Fibroblast of lung (primary cell): ENCODE results near the gene FOXJ1. TPM values are rescaled to one million over a fixed set of nuclear protein-coding genes. Genes with fewer than 3 reads are reported as not detected.

ENCODE experiments used
- DNase-seq, 2 donors: peaks; one replicate each; pipeline versions ENCODE4 v3.0.0 to v3.0.0-alpha.2; 2010; ENCODE audit warnings: low read depth in 2 of 2
- H2AFZ ChIP-seq: 2 replicates; pipeline ENCODE4 v1.5.1; 2012; ENCODE audit warnings: low read length, control low read depth, inconsistent platforms
- H3K27ac ChIP-seq: 2 replicates; pipeline ENCODE4 v1.5.1; 2011; ENCODE audit warnings: low read length, control low read depth; ENCODE audit not compliant: insufficient read depth
- H3K27me3 ChIP-seq: 2 replicates; pipeline ENCODE4 v1.5.1; 2011; ENCODE audit warnings: mild to moderate bottlenecking, low read length; ENCODE audit not compliant: control insufficient read depth, insufficient read depth
- H3K36me3 ChIP-seq: 2 replicates; pipeline ENCODE4 v1.5.1; 2011; ENCODE audit warnings: low read length; ENCODE audit not compliant: control insufficient read depth, insufficient read depth
- H3K4me1 ChIP-seq: 2 replicates; pipeline ENCODE4 v1.5.1; 2011; ENCODE audit warnings: low read length; ENCODE audit not compliant: control insufficient read depth, insufficient read depth; ENCODE audit errors: extremely low read depth
- H3K4me2 ChIP-seq: 2 replicates; pipeline ENCODE4 v1.5.1; 2011; ENCODE audit warnings: low read length, control low read depth; ENCODE audit not compliant: insufficient read depth; ENCODE audit errors: extremely low read depth
- H3K4me3 ChIP-seq, 4 experiments: fragments of 200-600 bp in 1 of 4; sonication (generic) in 1 of 4; replicated peaks in 1 of 4; 2 replicates each; pipeline ENCODE4 v1.5.1; 2011 to 2016; ENCODE audit warnings: low read length in 4 of 4, low read depth in 3 of 4, mild to moderate bottlenecking in 3 of 4, control low read depth in 2 of 4, inconsistent platforms in 1 of 4, mixed read lengths in 1 of 4; ENCODE audit not compliant: insufficient read depth in 1 of 4; ENCODE audit errors: control extremely low read depth in 1 of 4
- H3K79me2 ChIP-seq: 2 replicates; pipeline ENCODE4 v1.5.1; 2012; ENCODE audit warnings: mild to moderate bottlenecking, low read length, inconsistent platforms; ENCODE audit not compliant: control insufficient read depth, insufficient read depth
- H3K9ac ChIP-seq: 2 replicates; pipeline ENCODE4 v1.5.1; 2011; ENCODE audit warnings: mild to moderate bottlenecking, low read length, control low read depth; ENCODE audit not compliant: insufficient read depth
- H3K9me3 ChIP-seq: 2 replicates; pipeline ENCODE4 v1.5.1; 2012; ENCODE audit warnings: low read depth, low read length; ENCODE audit not compliant: control insufficient read depth, insufficient read depth
- H4K20me1 ChIP-seq: 2 replicates; pipeline ENCODE4 v1.5.1; 2011; ENCODE audit warnings: low read length; ENCODE audit not compliant: control insufficient read depth, insufficient read depth; ENCODE audit errors: extremely low read depth
- EZH2 ChIP-seq: IDR thresholded peaks from 2 replicates; pipeline ENCODE4 v1.5.1; 2012; ENCODE audit warnings: low read length, control low read depth, mild to moderate bottlenecking; ENCODE audit errors: missing control alignments
- polyA plus RNA-seq, 2 donors: library from polyadenylated mRNA; depleted of rRNA in 1 of 2; stranded (reverse) in 1 of 2; unstranded in 1 of 2; fragments of >200 nt; gene quantifications; 2 replicates each; pipeline ENCODE4 v1.2.1, GENCODE V29; 2011 to 2012; ENCODE audit warnings: missing spikeins in 1 of 2
- total RNA-seq: library from RNA; depleted of rRNA; stranded (reverse); fragments of >200 nt; gene quantifications from 2 replicates; pipeline ENCODE4 v1.2.1, GENCODE V29; 2014
- TF ChIP-seq, protein P1 (sequence below), 2 donors: IDR thresholded peaks in 1 of 2; conservative IDR thresholded peaks in 1 of 2; 1 replicate in 1 of 2; 2 replicates in 1 of 2; pipeline ENCODE4 v1.5.1; 2011 to 2012; ENCODE audit warnings: low read length in 2 of 2, control low read depth in 1 of 2, inconsistent platforms in 1 of 2, low read depth in 1 of 2, mild to moderate bottlenecking in 1 of 2

Gene FOXJ1
- total and polyA plus RNA-seq, 2 donors (not counting 1 experiment from before 2014, with no cell fraction given): not detected

DNA sequence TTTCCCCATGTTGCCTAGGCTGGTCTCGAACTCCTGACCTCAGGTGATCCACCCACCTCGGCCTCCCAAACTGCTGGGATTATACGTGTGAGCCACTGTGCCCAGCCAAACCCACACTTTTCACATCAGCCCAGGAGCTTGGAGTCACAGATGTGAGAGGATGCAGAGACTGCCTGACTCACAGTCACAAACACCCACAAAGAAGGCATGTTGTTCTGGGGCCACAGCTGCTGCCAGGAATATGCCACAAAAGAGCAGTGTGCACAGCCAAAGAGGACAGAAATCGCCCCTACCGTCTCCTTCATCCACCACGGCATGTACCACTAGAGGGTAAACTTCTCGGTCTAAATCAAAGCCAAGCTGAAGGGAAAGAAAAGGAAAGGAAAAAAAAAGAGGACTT, 25.1 kb upstream of the FOXJ1 start:
- Histone ChIP-seq H3K9ac (no peak overlapping the region), H3K4me1 (no peaks in the 10 kb centered on the region), H3K79me2 (no peaks in the 10 kb centered on the region), H3K4me2 (no peak overlapping the region), H3K4me3 (no peak overlapping the region), H2AFZ (no peak overlapping the region), H3K36me3 (no peaks in the 10 kb centered on the region), H3K27ac (no peak overlapping the region), H3K27me3 (no peaks in the 10 kb centered on the region), H3K9me3 (no peaks in the 10 kb centered on the region), H4K20me1 (no peaks in the 10 kb centered on the region)
- TF ChIP-seq, protein P1, sequence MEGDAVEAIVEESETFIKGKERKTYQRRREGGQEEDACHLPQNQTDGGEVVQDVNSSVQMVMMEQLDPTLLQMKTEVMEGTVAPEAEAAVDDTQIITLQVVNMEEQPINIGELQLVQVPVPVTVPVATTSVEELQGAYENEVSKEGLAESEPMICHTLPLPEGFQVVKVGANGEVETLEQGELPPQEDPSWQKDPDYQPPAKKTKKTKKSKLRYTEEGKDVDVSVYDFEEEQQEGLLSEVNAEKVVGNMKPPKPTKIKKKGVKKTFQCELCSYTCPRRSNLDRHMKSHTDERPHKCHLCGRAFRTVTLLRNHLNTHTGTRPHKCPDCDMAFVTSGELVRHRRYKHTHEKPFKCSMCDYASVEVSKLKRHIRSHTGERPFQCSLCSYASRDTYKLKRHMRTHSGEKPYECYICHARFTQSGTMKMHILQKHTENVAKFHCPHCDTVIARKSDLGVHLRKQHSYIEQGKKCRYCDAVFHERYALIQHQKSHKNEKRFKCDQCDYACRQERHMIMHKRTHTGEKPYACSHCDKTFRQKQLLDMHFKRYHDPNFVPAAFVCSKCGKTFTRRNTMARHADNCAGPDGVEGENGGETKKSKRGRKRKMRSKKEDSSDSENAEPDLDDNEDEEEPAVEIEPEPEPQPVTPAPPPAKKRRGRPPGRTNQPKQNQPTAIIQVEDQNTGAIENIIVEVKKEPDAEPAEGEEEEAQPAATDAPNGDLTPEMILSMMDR (conservative IDR thresholded peaks at IDR 0.05 in 1 of 2, IDR thresholded peaks at IDR 0.05 in 1 of 2; ENCODE audit: low read depth in 1 of 2, low read length in 2 of 2): no peak
- TF ChIP-seq EZH2: no peak
- DNase-seq: peak; percentile 17 to 49

GRCh38 chr17:76164331-76164730, 23.3 kb upstream of the FOXJ1 start:
- no peak for DNase-seq
- Histone ChIP-seq H4K20me1 (no peaks in the 10 kb centered on the region), H3K36me3 (no peaks in the 10 kb centered on the region), H3K4me3 (no peak overlapping the region), H3K27me3 (no peaks in the 10 kb centered on the region), H3K79me2 (no peaks in the 10 kb centered on the region), H3K4me2 (no peak overlapping the region), H3K4me1 (no peaks in the 10 kb centered on the region), H3K9ac (no peak overlapping the region), H3K9me3 (no peaks in the 10 kb centered on the region), H2AFZ (no peak overlapping the region), H3K27ac (no peak overlapping the region)
- no peak for TF ChIP-seq EZH2
- TF ChIP-seq, protein P1 (conservative IDR thresholded peaks at IDR 0.05 in 1 of 2, IDR thresholded peaks at IDR 0.05 in 1 of 2; ENCODE audit: low read depth in 1 of 2, low read length in 2 of 2): no peak

GRCh38 chr17:76163919-76164318, 22.9 kb upstream of the FOXJ1 start:
- Histone ChIP-seq H3K79me2 (no peaks in the 10 kb centered on the region), H3K9me3 (no peaks in the 10 kb centered on the region), H3K4me1 (no peaks in the 10 kb centered on the region), H3K36me3 (no peaks in the 10 kb centered on the region), H2AFZ (no peak overlapping the region), H4K20me1 (no peaks in the 10 kb centered on the region), H3K4me2 (no peak overlapping the region), H3K9ac (no peak overlapping the region), H3K27ac (no peak overlapping the region), H3K4me3 (no peak overlapping the region), H3K27me3 (no peaks in the 10 kb centered on the region)
- no peak for TF ChIP-seq EZH2
- TF ChIP-seq, protein P1 (conservative IDR thresholded peaks at IDR 0.05 in 1 of 2, IDR thresholded peaks at IDR 0.05 in 1 of 2; ENCODE audit: low read depth in 1 of 2, low read length in 2 of 2): no peak
- no peak for DNase-seq
